ENCODE measurements around the gene OR2C3.
"Not testable (repeated sequence)": the region's sequence is repeated elsewhere in the genome, so short reads cannot be mapped to it uniquely, and the experiment has no call there.

OR2C3 gene

DNA sequence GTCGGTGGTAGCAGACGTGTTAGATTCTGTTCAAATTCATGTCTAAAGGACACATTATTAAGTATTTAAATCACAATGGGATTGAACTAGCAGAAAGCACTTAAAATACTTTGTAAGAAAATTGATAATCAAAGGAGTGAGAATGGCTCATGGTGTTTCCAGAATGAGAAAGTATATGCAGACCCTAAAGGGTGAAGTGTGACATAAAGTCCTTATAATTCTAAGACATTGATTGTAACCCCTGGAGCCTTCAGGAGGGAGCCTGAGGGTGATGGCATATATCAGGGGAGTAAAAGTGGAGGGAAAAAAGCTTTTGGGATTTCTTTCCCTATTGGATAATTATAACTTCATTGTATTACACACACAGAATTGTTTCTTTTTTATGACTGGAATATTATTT is at the start of gene OR2C3:
OR2C3 (minus strand) TSS at position 101 of the 400 bp plus-strand sequence. CDS start 3,929 bp downstream, outside the sequence.
- DNase-seq: no peak

DNA sequence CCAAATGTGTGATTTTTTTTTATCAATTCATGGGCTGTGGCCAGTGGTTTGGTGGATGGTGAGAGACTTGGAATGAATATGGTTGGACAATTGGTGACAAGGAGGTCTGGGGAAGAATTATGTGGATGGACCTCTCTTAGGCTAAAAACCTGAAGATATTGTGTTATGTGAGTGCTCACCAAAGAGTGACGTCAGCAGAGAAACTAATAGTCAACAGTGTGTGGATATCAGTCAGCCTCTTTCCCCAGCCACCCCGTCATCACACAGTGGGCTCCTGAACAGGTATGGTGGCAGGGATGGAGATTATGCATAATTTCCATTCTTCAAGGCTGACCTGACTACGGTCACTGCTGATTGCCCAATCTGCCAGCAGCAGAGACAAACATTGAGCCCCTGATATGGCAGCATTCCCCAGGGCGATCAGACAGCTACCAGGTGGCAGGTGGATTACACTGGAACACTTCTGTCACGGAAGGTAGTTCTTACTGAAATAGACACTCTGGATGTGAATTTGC is 42.8 kb upstream of the OR2C3 start:
- no peak for DNase-seq

DNA sequence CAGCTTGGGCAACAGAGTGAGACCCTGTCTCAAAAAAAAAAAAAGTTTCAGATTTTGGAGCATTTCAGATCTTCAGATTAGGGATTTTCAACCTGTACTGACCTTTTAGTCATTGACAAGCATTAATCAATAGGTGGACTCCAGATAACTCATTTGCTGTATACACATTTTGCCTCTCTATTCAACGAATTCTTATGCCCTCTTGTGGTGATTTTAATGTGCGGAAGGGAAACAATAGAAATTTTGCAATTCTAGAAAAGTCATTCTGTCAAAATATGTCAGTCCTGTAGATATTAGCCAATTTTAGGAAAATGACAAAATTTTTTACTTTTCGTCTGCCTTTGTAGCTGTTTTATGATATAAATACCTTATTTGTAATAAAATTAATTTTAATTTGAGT is 40.3 kb upstream of the OR2C3 start:
- DNase-seq: peak; percentile 71 to 87

DNA sequence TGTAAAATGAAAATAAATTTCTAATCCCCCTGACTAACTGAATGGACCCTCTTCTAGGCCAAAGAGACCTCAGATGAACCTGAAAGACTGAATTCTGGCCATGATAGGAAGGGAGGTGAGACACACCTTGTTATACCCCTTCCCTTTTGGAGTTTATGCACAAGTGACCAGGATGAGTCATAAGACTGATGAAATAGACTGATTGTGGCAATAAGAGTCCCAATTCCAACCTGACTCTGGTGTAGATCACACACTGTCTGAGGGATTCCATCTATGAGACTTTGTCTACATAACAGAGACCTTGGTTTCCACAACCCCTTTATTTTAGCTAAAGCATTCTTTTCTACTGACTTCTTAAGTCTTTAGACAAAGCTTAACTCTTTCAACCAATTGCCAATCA is 38.4 kb upstream of the OR2C3 start:
- no peak for DNase-seq

DNA sequence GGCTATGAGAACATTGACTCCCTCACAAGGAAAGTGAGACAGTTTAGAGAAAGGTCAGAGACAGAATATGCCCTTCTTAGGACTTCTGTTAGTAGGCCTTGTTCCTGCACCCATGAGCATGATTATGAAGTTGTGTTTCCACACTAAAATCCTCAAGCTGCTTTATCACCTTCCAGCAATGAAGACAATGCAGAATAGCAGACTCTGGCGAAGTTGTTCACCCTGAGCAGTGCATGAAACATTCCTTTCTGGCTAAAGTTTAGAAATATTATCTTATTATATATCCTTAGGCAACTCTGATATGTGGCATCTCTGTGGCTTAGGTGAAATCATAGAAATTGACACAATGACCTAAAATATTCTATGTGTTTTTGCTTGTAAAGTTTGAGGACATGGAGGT is 38.0 kb upstream of the OR2C3 start:
- no peak for DNase-seq

DNA sequence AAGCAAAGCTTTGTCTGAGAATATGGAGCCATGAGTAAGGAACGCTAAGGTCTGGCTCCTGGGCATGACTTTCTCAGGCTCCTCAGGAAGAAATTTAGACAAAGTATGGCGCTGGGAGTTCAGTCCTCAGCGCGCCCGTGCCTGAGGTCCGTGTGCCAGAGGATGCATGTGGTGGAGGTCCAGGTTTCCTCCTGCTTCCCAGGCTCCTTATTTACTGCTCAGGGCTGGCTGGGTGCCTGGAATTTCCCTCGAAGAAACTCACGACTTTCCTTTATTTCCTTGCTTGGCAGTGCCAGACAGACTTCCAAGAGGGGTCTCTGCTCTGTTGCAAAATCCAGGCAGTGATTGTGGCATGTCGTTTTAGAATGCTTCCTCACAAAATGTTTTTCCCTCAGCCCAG is 26.0 kb upstream of the OR2C3 start:
- no peak for DNase-seq

DNA sequence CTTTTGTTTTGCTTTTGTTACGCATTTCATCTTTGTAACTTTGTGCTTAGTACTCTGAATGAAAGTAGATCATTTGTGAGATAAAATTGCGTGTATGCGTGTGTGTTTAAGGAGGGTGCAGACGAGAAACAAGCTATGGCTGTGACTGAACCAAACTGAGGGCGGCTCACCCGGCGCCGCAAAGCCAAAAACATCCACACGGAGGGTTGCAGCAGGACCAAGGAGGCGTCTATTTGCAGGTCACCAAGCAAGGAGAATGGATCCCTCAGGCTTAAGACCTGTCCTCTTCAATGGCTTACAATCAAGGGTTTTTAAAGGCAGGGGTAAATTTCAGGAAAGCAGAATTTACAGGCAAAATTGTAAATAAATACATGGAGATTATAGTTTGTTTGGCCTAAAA is 25.5 kb upstream of the OR2C3 start:
- DNase-seq: no peak

DNA sequence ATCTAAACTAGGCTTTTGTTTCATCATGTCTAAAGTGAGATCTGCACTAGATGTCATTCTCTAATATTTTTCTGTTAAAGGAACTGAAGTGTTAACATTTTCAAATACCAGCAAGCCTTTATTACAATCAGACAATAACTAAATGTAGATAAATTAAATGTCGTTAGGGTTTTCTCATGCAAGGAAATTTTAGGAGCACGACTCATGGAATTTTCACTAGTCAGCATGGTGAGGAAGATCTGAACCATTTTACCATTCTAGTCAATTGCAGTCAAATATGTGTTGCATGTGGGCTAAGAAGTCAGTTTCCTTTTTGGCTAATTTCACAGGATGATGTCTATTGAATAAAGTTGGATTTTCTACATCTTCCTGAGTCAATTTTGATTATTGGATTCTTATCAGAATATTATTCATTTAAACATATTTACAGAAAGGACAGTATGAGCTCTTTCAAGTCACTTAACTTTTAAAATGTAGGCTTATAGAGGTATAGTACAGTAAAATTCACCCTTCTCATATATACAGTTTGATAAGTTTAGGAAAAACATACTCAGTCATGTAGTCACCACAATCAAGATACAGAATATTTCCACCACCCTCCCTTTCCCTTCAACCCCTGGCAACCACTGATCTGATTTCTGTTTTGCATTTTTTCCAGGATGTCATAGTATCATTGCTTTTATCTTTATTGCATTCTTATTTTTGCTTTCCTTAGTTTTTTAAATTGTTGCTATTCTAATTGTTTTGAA is 21.9 kb upstream of the OR2C3 start:
- DNase-seq: no peak

DNA sequence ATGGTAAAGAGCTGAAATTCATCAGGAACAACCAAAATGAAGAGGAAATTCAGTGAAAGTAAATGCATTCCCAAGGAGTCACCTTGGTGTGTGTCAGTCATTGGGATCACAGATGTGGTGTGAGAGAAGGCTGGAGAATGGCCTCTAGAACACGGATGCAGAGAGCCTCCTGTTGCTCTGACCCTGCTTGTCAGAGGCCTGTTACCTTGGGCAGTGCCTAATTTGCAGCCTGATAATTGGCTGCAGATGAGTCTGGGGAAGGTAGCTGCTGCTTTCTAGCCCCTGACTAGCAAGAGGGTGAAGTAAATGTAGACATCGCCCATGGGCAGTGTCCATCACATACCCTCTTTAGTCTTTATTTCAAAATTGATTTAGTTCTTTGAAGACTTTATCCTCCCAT is 16.0 kb upstream of the OR2C3 start:
- no peak for DNase-seq

DNA sequence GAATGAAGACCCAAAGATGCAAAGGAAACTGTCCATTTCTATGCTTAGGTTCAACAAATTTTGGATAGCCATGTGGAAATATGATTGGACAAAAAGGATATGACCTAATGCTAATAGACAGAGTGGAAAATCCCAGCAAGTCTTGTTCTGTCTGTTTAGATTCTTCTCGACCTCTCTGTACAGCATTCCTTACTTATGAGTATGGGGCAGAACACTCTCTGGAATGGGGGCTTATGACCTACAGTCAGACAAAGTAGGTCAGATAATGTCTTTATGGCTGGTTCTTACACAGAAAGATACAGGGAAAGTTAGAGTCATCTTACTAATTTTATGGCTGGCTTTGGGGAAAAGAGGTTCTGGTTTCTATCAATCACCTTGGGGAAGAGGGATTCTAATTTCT is 15.5 kb upstream of the OR2C3 start:
- no peak for DNase-seq

DNA sequence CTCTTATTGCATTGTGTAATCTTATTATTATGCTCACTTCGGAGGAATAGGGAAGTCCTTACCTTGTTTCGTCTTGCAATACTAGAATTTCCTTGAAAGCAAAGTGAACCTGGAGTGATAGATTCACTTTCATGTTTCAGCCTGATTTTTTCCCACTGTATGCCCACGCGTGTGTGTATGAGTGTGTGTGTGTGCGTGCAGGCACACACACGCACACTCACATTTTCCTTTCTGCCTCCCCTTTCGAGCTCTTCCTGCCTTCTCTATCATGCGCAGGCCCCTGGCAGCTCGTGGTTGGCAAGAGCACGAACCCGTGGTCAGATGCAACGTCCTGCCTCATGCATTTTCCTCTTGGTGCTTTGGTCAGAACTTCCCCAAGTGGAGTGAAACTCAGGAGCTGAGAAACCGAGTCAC is 12.5 kb upstream of the OR2C3 start, which contains the start of gene GCSAML:
GCSAML (plus strand) TSS at position 366 of the 414 bp plus-strand sequence. CDS start 58 bp downstream, outside the sequence.
- DNase-seq: no peak

DNA sequence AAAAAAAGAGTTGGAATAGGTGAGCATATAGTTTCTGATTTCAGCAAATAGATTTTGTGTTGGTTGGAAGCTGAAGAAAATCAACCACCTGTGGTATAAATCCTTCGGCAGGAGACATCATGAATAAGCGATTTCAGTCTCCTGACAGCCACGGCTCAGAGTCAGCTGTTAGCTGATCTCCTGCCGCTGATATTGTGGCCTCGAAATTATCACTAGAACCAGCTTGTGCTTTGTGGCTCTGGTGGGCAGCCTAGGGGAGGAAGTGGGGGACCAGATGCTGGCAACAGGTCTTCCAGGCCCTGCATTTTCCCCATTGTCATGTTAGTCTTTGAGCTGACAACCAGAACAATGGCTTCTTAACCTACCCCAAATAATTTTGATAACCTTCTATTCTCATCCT is 11.9 kb upstream of the OR2C3 start:
- peak; percentile 70 to 75 for DNase-seq

DNA sequence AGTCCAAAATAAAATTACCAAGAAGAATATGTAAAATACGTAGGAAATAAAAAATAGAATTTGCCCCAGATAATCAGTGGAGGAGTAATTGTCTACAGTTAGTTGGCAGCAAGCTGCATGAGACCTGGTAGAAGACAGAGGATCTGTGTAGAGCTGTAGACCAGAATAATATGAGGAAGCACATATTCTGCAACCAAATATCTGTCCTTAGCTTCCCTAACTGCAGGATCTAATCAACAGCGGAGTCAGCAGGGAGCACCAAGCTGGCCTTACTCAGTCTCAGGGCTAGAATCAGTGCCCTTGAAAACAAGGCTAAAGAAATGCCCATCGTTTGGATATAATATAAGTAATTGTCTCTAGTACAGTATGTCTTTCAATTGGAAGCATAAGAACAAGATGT is 6.6 kb upstream of the OR2C3 start:
- peak; percentile 10 to 13 for DNase-seq

DNA sequence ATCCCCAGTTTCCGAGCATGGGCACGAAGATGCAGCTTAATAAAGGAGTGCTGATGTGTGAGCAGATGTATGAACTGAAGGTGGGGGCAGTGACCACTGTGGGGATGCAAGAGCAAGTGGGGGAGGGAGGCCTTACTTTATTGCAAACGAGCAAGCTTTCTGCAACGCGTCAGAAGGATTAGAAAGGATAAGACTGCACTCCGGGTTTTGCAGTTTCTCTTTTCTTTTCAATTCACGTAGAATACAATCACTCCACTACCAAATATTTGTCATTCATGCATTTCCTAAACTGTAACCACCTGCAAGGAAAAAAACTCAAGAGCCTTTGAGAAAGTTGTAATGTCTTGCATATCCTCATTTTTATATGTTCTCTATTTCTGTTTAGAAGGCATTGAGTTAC is 4.3 kb upstream of the OR2C3 start:
- DNase-seq: no peak

DNA sequence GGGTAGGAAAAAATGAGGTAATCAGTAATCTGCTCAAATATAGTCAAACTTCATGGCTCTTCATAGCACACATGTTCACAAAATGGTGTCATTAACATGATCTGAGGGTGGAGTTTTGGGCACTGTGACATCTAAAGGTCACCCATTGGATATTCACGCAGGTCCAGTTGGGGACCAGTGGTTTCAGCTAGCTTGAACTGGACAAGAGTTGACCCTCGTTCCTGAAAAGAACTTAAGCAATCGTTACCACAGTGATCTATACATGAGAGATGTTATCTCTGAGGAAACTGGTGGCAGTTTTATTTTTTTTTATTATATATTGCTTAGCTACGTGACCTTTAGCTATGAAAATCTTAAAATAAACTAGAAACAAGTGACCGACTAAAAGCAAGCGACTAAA is 3.0 kb upstream of the OR2C3 start:
- no peak for DNase-seq

DNA sequence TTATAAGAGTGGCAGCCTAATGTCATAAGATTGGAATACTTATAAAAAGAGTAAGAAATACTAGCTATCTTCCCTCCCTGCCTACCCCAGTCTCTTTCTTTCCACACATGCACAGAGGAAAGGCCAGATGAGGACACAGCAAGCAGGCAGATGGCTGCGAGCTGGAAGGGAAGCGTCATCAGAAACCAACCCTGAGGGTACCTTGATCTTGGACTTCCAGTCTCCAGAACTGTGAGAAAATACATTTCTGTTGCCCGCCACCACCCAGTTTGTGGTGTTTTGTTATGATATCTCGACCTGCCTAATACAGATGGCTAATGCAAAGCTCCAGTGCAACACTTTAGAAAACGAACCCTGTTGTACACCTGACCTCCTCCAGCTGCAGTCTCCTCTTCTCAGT is 2.3 kb upstream of the OR2C3 start:
- no peak for DNase-seq

DNA sequence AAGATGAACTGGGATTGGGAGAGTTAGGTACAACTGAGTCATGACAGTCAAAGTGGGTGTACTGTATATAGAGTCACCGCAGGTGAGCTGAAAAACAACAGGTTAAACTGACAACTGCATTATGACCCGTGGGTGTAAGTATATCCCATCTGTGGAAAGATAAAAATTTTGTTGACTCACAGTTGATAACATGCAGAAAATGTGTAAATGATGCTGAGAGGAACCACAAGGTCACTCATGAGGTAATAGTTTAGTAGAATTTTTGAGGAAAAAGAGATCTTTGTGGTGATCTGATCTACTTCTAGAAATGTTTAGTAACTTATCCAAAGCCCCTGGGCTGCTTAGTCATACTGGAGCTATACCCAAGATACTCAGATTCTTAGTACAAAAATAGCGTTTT is 838 bp downstream of the OR2C3 start:
- no peak for DNase-seq

DNA sequence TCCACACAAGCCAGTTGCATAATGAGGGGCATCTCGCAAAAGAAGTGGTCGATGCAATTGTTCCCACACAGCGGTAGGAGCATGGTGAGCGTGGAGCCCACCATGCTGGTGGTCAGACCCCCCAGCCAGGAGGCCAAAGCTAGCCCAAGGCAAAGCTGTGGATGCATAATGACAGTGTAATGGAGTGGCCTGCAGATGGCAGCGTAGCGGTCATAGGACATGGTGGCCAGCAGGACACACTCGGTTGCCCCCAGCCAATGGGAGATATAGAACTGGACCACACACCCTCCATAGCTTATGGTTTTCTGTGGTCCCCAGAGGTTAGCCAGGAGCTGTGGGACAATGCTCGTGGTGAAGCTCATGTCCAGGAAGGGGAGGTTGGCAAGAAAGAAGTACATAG is 4.3 kb downstream of the OR2C3 start:
- DNase-seq: no peak

DNA sequence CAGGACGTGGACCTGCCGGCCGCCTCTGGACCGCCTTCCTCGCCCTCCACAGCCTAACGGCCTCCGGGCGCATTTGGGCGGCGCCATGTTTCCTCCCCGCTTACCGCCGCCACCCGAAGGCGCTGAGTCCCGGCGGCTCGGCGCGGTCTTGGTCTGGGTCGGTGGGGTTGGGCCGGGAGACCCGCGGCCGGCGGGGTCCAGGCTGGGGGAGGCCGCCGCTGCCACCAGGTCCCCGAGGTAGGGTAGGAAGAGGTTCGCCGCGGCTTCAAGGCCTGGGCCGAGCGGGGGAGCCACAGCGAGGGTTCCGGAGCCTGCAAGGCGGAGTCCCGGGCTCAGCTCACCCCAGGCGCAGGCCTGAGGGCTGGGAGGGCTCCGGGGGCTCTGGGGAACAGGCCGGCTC is 5.5 kb downstream of the OR2C3 start:
- no peak for DNase-seq

DNA sequence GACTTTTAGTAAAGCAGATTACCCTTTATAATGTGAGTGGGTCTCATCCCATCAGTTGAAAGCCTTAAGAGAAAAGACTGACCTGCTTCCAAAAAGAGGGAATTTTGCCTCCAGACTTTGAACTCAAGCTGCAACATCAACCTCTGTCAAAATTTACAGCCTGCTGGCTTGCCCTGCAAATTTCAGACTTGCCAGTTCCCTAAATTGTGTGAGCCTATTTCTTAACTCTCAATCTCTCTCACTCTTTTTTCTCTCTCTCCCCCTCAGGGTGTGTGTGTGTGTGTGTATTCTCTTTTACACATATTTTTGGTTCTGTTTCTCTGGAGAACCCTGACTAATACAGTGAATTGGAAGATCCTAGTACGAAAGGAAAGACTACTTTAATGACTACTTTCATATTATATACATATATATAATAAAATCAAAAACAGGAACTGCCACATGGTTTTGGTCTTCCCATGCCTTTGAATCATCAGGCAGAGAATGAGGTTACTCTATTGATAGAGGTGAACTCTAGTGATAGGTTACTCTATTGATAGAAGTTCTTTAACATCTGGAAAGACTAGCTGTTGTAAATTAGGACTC is 6.4 kb downstream of the OR2C3 start:
- DNase-seq: peak in 1 of 2 experiments; percentile 32

DNA sequence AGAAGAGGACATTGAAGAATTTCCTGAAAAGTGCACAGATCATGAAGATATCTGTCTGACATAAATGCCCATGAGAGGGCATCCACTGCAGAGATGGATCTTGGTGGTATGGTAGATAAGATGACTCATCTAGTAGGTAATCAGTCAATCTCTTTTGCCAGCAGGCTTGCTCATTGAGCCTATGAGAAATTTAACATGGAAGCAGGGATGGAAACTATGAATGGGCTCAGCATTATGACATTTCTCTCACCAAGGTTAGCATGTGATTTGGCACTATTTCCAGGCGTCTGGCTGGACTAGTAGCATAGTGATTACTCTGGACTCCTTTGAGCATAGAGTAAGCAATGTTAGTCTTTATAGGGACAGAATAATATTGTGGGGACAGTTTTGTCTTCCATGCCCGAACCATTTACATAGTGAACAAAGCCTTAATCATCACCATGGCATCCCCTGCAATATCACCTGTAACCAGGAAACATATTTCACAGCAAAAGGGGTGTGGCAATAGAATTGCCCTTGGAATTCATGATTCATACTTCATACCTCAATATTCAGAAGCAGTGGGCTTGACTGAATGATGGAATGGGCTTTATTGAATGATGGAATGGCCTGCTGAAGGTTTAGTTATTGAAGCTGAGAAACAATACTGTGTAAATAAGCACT is 7.3 kb downstream of the OR2C3 start:
- no peak for DNase-seq

DNA sequence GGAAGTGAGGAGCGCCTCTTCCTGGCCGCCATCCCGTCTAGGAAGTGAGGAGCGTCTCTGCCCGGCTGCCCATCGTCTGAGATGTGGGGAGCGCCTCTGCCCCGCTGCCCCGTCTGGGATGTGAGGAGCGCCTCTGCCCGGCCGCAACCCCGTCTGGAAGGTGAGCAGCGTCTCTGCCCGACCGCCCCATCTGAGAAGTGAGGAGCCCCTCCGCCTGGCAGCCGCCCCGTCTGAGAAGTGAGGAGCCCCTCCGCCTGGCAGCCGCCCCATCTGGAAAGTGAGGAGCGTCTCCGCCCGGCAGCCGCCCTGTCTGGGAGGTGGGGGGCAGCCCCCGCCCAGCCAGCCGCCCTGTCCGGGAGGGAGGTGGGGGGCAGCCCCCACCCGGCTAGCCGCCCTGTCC is 14.4 kb downstream of the OR2C3 start:
- not testable (repeated sequence) for DNase-seq

DNA sequence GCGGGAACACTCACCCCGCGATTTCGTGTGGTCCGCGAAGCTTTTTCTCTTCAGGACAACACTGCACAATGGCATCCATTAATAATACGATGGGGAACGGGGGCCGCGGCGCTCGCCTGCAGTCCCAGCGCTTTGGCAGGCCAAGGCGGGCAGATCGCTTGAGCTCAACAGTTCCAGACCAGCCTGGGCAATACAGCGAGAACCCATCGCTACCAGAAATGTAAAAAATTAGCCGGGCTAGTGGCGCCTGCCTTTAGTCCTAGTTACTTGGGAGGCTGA is 17.7 kb downstream of the OR2C3 start:
- DNase-seq: no peak
